K562 (cell line): Measurements from ENCODE around the gene TPSG1. TPM values are rescaled to one million over a fixed set of nuclear protein-coding genes. Genes with fewer than 3 reads are reported as not detected.

Experiments
- ATAC-seq: fragments of 200-7000 bp; cut with Tn5 transposase; 3 replicates; pipeline ENCODE4 v1.9.1; 2020; ENCODE audit warnings: moderate library complexity
- BruUV-seq: library from RNA; stranded (reverse); fragments of 400-500 nt; replicated peaks from 2 replicates; lab custom pipeline; 2021; lab: Mats Ljungman, UMichigan
- CTCF ChIA-PET: fragments of 300-600 bp; formaldehyde crosslinking; extraction: SDS; loops from one replicate; lab custom pipeline; 2021; ENCODE audit warnings: low intra/inter-chr PET ratio; lab: Yijun Ruan, JAX
- POLR2A ChIA-PET: fragments of 300-600, 350-650 bp; sonication (Branson Sonifier 250); formaldehyde crosslinking; extraction: SDS; loops from one replicate; lab custom pipeline; 2021; ENCODE audit warnings: antibody characterized with exemption, inconsistent platforms; lab: Yijun Ruan, JAX
- DNase-seq, 4 experiments: peaks; one replicate each; pipeline versions ENCODE4 v3.0.0 to v3.0.0-alpha.2; 2011 to 2018; ENCODE audit warnings: low spot score in 3 of 4, mixed read lengths in 3 of 4; ENCODE audit errors: extremely low read depth in 1 of 4
- FAIRE-seq: peaks from 2 replicates; lab custom pipeline; 2011; peaks lifted over from hg19 to GRCh38; lab: Jason Lieb, UNC
- H2AFZ ChIP-seq: 2 replicates; pipeline ENCODE4 v1.6.0; 2011; ENCODE audit warnings: low read depth, low read length, control low read depth, inconsistent platforms
- H3K27ac ChIP-seq: fragments of 200-600 bp; 3 replicates; pipeline ENCODE4 v1.8.0; 2011; ENCODE audit warnings: low read depth, mild to moderate bottlenecking, control low read depth, inconsistent platforms, low read length, moderate library complexity, mixed read lengths; ENCODE audit errors: extremely low read depth
- H3K27me3 ChIP-seq, 2 experiments: fragments of 300-600 bp in 1 of 2; 2 replicates in 1 of 2; 3 replicates in 1 of 2; pipeline versions ENCODE4 v1.6.0 to v1.8.0; 2011; ENCODE audit warnings: inconsistent platforms in 2 of 2, low read length in 2 of 2, mild to moderate bottlenecking in 1 of 2, mixed read lengths in 1 of 2, moderate library complexity in 1 of 2; ENCODE audit not compliant: control insufficient read depth in 2 of 2, insufficient read depth in 2 of 2
- H3K36me3 ChIP-seq: fragments of 300-600 bp; 3 replicates; pipeline ENCODE4 v1.8.0; 2011; ENCODE audit warnings: mild to moderate bottlenecking, low read length, inconsistent platforms; ENCODE audit not compliant: control insufficient read depth, insufficient read depth
- H3K4me1 ChIP-seq, 2 experiments: fragments of 200-600 bp in 1 of 2; replicated peaks in 1 of 2; 2 replicates in 1 of 2; 3 replicates in 1 of 2; pipeline versions ENCODE4 v1.5.1 to v1.8.0; 2011; ENCODE audit warnings: inconsistent platforms in 2 of 2, low read length in 2 of 2, mild to moderate bottlenecking in 1 of 2, mixed read lengths in 1 of 2, moderate library complexity in 1 of 2; ENCODE audit not compliant: control insufficient read depth in 2 of 2, insufficient read depth in 2 of 2
- H3K4me2 ChIP-seq: 2 replicates; pipeline ENCODE4 v1.6.1; 2011; ENCODE audit warnings: low read length, control low read depth, inconsistent platforms, mixed read lengths; ENCODE audit not compliant: insufficient read depth
- H3K4me3 ChIP-seq: fragments of 200-600 bp; sonication (generic), shearing (Covaris generic); 2 replicates; pipeline ENCODE4 v1.5.1; 2016; ENCODE audit warnings: control low read depth, inconsistent platforms
- H3K79me2 ChIP-seq: fragments of 200-600 bp; 3 replicates; pipeline ENCODE4 v1.8.0; 2011; ENCODE audit warnings: low read length, inconsistent platforms; ENCODE audit not compliant: control insufficient read depth, insufficient read depth
- H3K9ac ChIP-seq, 2 experiments: 2 replicates each; pipeline versions ENCODE4 v1.6.0 to v1.6.1; 2011; ENCODE audit warnings: low read depth in 2 of 2, low read length in 2 of 2, control low read depth in 1 of 2, inconsistent platforms in 1 of 2, mild to moderate bottlenecking in 1 of 2, mixed read lengths in 1 of 2; ENCODE audit not compliant: insufficient read depth in 1 of 2
- H3K9me1 ChIP-seq: one replicate; pipeline ENCODE4 v1.6.0; 2011; ENCODE audit warnings: inconsistent platforms, mild to moderate bottlenecking, low read length, moderate library complexity; ENCODE audit not compliant: control insufficient read depth, insufficient read depth
- H3K9me3 ChIP-seq: replicated peaks from 2 replicates; pipeline ENCODE4 v1.5.1; 2011; ENCODE audit warnings: low read depth, low read length, inconsistent platforms; ENCODE audit not compliant: control insufficient read depth, insufficient read depth
- H4K20me1 ChIP-seq: replicated peaks from 2 replicates; pipeline ENCODE4 v1.6.1; 2011; ENCODE audit warnings: low read length, inconsistent platforms, mixed read lengths; ENCODE audit not compliant: control insufficient read depth, insufficient read depth
- DLX4 ChIP-seq: fragments of 250-450 bp; sonication (Bioruptor Pico); IDR thresholded peaks from 2 replicates; pipeline ENCODE4 v1.6.1; 2021; ENCODE audit warnings: mild to moderate bottlenecking
- GTF2F1 ChIP-seq: IDR thresholded peaks from 2 replicates; pipeline ENCODE4 v1.6.1; 2011; ENCODE audit warnings: low read depth, low read length, improper control_type of control experiment
- LCOR ChIP-seq: sonication (generic); formaldehyde crosslinking; IDR thresholded peaks from 2 replicates; pipeline ENCODE4 v1.8.0; 2022; ENCODE audit warnings: mild to moderate bottlenecking, missing genetic modification reagents
- NBN ChIP-seq: fragments of 450-650 bp; IDR thresholded peaks from 2 replicates; pipeline ENCODE4 v1.6.1; 2016; ENCODE audit warnings: low read depth, mild to moderate bottlenecking
- NFATC3 ChIP-seq: fragments of 450-650 bp; IDR thresholded peaks from 2 replicates; pipeline ENCODE4 v1.6.1; 2017; ENCODE audit warnings: mild to moderate bottlenecking
- OTX1 ChIP-seq: fragments of 450-650 bp; formaldehyde crosslinking; IDR thresholded peaks from 2 replicates; pipeline ENCODE4 v1.4.0; 2022; ENCODE audit warnings: mild to moderate bottlenecking
- TAF7 ChIP-seq: fragments of 450-650 bp; IDR thresholded peaks from 2 replicates; pipeline ENCODE4 v1.6.1; 2016; ENCODE audit warnings: missing genetic modification characterization, missing compliant biosample characterization
- WGBS: fragments of 100-300 bp; shearing (Covaris generic); methylation state at CpG from one replicate; pipeline ENCODE4 v1.1.6; 2016; ENCODE audit warnings: low coverage, mixed read lengths; ENCODE audit not compliant: insufficient coverage; ENCODE audit errors: missing lambda C conversion rate; 5-methylcytosine and 5-hydroxymethylcytosine counted together
- in situ Hi-C: fragments of 300-500 bp; cut with MboI; formaldehyde crosslinking; loops from 4 replicates; pipeline ENCODE4 v1.15.0; 2018; ENCODE audit warnings: inconsistent platforms, mixed read lengths
- intact Hi-C: fragments of 100-400 bp; cut with micrococcal nuclease; formaldehyde crosslinking; loops from 2 replicates; pipeline ENCODE4 v1.14.2; 2022
- polyA plus RNA-seq, 8 experiments: library from polyadenylated mRNA; depleted of rRNA in 4 of 8; stranded (reverse) in 5 of 8; unstranded in 3 of 8; fragments of >200 nt; fragmentation: Nextera tagmentation in 2 of 8; fragmentation: Illumina TruSeq in 1 of 8; extraction: Ambion mirVana in 2 of 8; extraction: Trizol in 1 of 8; gene quantifications; 2 replicates each; pipeline versions ENCODE4 v1.2.1 to v1.2.3, GENCODE V29; 2011 to 2014; ENCODE audit warnings: inconsistent platforms in 1 of 8, missing spikeins in 1 of 8
- total RNA-seq, 7 experiments: library from RNA; depleted of rRNA in 6 of 7; stranded (reverse); fragments of >200 nt in 6 of 7; fragmentation: Illumina TruSeq in 2 of 7; extraction: Trizol in 2 of 7; gene quantifications; 2 replicates each; pipeline versions ENCODE4 v1.2.1 to v1.2.3, GENCODE V29; 2011 to 2021; ENCODE audit warnings: low replicate concordance in 1 of 7
- TF ChIP-seq, protein P1 (sequence below): fragments of 450-650 bp; formaldehyde crosslinking; IDR thresholded peaks from 2 replicates; pipeline ENCODE4 v1.4.0; 2020; ENCODE audit warnings: mild to moderate bottlenecking, moderate library complexity

TPSG1 gene
- total and polyA plus RNA-seq, 9 of the 15 experiments (the other 6 are each of a cell fraction or from before 2014, with no cell fraction given): not detected

DNA sequence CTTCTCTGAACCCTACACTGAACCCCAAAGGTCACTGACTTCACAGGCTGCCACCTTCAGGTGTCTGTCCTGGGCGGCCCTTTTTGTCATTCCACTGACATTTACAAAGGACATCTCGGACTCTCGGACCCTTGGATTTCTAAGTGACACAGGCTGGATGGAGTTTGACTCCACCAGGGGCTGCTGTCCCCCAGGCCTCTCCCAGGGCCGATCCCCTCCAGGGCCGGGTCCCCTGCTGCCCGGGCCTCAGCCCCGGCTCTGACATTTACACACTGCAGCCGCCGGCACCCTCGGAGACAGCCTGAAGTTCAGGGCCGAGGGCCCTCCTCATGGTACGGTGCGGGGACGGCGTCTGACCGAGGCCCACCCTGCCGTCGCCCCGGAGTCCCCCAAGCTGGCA, 48.0 kb downstream of the TPSG1 start:
- FAIRE-seq: no peak
- peaks cover 20 to 74% of the 10 kb centered on the region in 2 experiments; a peak in 3 of 5 replicates for H3K27me3 ChIP-seq
- POLR2A ChIA-PET: interaction anchor here (0.5 kb wide), 1 partner anchor 71 kb away, joined by 3 read pairs; no protein-coding TSS in a partner anchor

GRCh38 chr16:1176280-1176897, 48.7 kb downstream of the TPSG1 start:
- WGBS: 6% methylated on average over 19 of the region's 24 CpGs
- ATAC-seq (no peak), FAIRE-seq (no peak), DNase-seq (no peak)
- Histone ChIP-seq H2AFZ (no peak overlapping the region), H3K4me1 (peaks cover 0 to 72% of the 10 kb centered on the region in 2 experiments; a peak in 2 of 5 replicates), H3K27me3 (peaks cover 22 to 74% of the 10 kb centered on the region in 2 experiments; a peak in 3 of 5 replicates), H3K9me3 (no peaks in the 10 kb centered on the region), H3K9ac (no peak overlapping the region), H4K20me1 (peaks cover 15% of the 10 kb centered on the region; the same call in 1 of the 2 replicates), H3K4me3 (no peak overlapping the region), H3K79me2 (no peaks in the 10 kb centered on the region), H3K4me2 (no peak overlapping the region), H3K36me3 (no peaks in the 10 kb centered on the region), H3K27ac (no peak overlapping the region), H3K9me1 (no peaks in the 10 kb centered on the region)
- no peak for TF ChIP-seq NBN
- TF ChIP-seq, protein P1, sequence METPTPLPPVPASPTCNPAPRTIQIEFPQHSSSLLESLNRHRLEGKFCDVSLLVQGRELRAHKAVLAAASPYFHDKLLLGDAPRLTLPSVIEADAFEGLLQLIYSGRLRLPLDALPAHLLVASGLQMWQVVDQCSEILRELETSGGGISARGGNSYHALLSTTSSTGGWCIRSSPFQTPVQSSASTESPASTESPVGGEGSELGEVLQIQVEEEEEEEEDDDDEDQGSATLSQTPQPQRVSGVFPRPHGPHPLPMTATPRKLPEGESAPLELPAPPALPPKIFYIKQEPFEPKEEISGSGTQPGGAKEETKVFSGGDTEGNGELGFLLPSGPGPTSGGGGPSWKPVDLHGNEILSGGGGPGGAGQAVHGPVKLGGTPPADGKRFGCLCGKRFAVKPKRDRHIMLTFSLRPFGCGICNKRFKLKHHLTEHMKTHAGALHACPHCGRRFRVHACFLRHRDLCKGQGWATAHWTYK (CRISPR knock-in tag): no peak
- TF ChIP-seq TAF7 (tag): no peak
- TF ChIP-seq OTX1 (CRISPR knock-in tag): no peak
- intact Hi-C loops: no loop called here
- POLR2A ChIA-PET: interaction anchor here (0.5 kb wide), 1 partner anchor 71 kb away, joined by 3 read pairs; no protein-coding TSS in a partner anchor
- CTCF ChIA-PET: no interaction called here
- no TSS peak for BruUV-seq
- in situ Hi-C loops: no loop called here

More for the DNA sequence above, 48.0 kb downstream of the TPSG1 start:
- no TSS peak for BruUV-seq
- no peak overlapping the region for H3K4me2 ChIP-seq
- 12% methylated on average over 16 of the region's 19 CpGs for WGBS
- ATAC-seq (no peak), DNase-seq (no peak)
- no peak overlapping the region for H3K9ac ChIP-seq
- no peak overlapping the region for H3K4me3 ChIP-seq
- TF ChIP-seq LCOR: no peak
- no peak for TF ChIP-seq DLX4 (CRISPR knock-in tag)
- TF ChIP-seq NFATC3: no peak
- TF ChIP-seq GTF2F1: no peak
- no peaks in the 10 kb centered on the region for H3K36me3 ChIP-seq
- H3K4me1 ChIP-seq: peaks cover 0 to 71% of the 10 kb centered on the region in 2 experiments; a peak in 2 of 5 replicates
- no peak overlapping the region for H3K27ac ChIP-seq
- intact Hi-C loops: no loop called here
- peaks cover 12% of the 10 kb centered on the region; the same call in 1 of the 2 replicates for H4K20me1 ChIP-seq
- no peaks in the 10 kb centered on the region for H3K9me3 ChIP-seq
- H3K9me1 ChIP-seq: no peaks in the 10 kb centered on the region
- H3K79me2 ChIP-seq: no peaks in the 10 kb centered on the region
- CTCF ChIA-PET: no interaction called here
- in situ Hi-C loops: no loop called here
- H2AFZ ChIP-seq: no peak overlapping the region
